MM.1S (cell line): ENCODE data around the gene LGALS7.

Experiments
- DNase-seq: peaks from one replicate; pipeline ENCODE4 v3.0.0-alpha.2; 2015
- H2AFZ ChIP-seq: fragments of 300-600 bp; sonication (generic); 2 replicates; pipeline ENCODE4 v1.6.0; 2016; ENCODE audit warnings: antibody characterized with exemption, low read length
- H3F3A ChIP-seq: fragments of 300-600 bp; sonication (generic); 2 replicates; pipeline ENCODE4 v1.6.1; 2016; ENCODE audit warnings: mild to moderate bottlenecking, antibody characterized with exemption, low read length, moderate library complexity, mixed read lengths; ENCODE audit not compliant: insufficient read depth
- H3K27ac ChIP-seq: fragments of 300-600 bp; sonication (generic); 2 replicates; pipeline ENCODE4 v1.5.1; 2016; ENCODE audit warnings: mild to moderate bottlenecking, low read length
- H3K27me3 ChIP-seq: fragments of 300-600 bp; sonication (generic); replicated peaks from 2 replicates; pipeline ENCODE4 v1.6.0; 2016; ENCODE audit warnings: low read length; ENCODE audit not compliant: insufficient read depth
- H3K36me3 ChIP-seq: fragments of 300-600 bp; sonication (generic); replicated peaks from 2 replicates; pipeline ENCODE4 v1.6.1; 2016; ENCODE audit warnings: mild to moderate bottlenecking, low read length, mixed read lengths; ENCODE audit not compliant: insufficient read depth
- H3K4me1 ChIP-seq: fragments of 300-600 bp; sonication (generic); 2 replicates; pipeline ENCODE4 v1.6.1; 2016; ENCODE audit warnings: low read length, mixed read lengths
- H3K4me2 ChIP-seq: fragments of 300-600 bp; sonication (generic); 2 replicates; pipeline ENCODE4 v1.6.0; 2016; ENCODE audit warnings: low read depth, low read length
- H3K4me3 ChIP-seq: fragments of 300-600 bp; sonication (generic); 2 replicates; pipeline ENCODE4 v1.5.1; 2016; ENCODE audit warnings: low read length, mixed read lengths
- H3K79me2 ChIP-seq: fragments of 300-600 bp; sonication (generic); 2 replicates; pipeline ENCODE4 v1.6.1; 2016; ENCODE audit warnings: mixed run types, low read length, mixed read lengths
- H3K9ac ChIP-seq: fragments of 300-600 bp; sonication (generic); 2 replicates; pipeline ENCODE4 v1.6.1; 2016; ENCODE audit warnings: low read length, mixed read lengths
- H3K9me2 ChIP-seq: fragments of 300-600 bp; sonication (generic); replicated peaks from 2 replicates; pipeline ENCODE4 v1.6.1; 2016; ENCODE audit warnings: mild to moderate bottlenecking, low read length, mixed read lengths; ENCODE audit not compliant: insufficient read depth
- H3K9me3 ChIP-seq: fragments of 300-600 bp; sonication (generic); replicated peaks from 2 replicates; pipeline ENCODE4 v1.6.1; 2016; ENCODE audit warnings: mild to moderate bottlenecking, low read length, mixed read lengths; ENCODE audit not compliant: insufficient read depth
- H4K20me1 ChIP-seq: fragments of 300-600 bp; sonication (generic); 2 replicates; pipeline ENCODE4 v1.6.1; 2016; ENCODE audit warnings: mild to moderate bottlenecking, low read length, moderate library complexity, mixed read lengths; ENCODE audit not compliant: insufficient read depth
- EZH2 ChIP-seq: fragments of 300-600 bp; sonication (generic); optimal IDR thresholded peaks from 2 replicates; pipeline ENCODE3; 2017; ENCODE audit warnings: low read depth, mild to moderate bottlenecking, antibody characterized with exemption, low read length, mixed read lengths
- EZH2phosphoT487 ChIP-seq: fragments of 300-600 bp; sonication (generic); IDR thresholded peaks from 2 replicates; pipeline ENCODE4 v1.6.1; 2018; ENCODE audit warnings: antibody characterized with exemption, low read length
- TF ChIP-seq, protein P1 (sequence below): fragments of 300-600 bp; sonication (generic); IDR thresholded peaks from 2 replicates; pipeline ENCODE4 v1.5.1; 2016; ENCODE audit warnings: antibody characterized with exemption, low read length, mixed read lengths

Gene LGALS7

DNA sequence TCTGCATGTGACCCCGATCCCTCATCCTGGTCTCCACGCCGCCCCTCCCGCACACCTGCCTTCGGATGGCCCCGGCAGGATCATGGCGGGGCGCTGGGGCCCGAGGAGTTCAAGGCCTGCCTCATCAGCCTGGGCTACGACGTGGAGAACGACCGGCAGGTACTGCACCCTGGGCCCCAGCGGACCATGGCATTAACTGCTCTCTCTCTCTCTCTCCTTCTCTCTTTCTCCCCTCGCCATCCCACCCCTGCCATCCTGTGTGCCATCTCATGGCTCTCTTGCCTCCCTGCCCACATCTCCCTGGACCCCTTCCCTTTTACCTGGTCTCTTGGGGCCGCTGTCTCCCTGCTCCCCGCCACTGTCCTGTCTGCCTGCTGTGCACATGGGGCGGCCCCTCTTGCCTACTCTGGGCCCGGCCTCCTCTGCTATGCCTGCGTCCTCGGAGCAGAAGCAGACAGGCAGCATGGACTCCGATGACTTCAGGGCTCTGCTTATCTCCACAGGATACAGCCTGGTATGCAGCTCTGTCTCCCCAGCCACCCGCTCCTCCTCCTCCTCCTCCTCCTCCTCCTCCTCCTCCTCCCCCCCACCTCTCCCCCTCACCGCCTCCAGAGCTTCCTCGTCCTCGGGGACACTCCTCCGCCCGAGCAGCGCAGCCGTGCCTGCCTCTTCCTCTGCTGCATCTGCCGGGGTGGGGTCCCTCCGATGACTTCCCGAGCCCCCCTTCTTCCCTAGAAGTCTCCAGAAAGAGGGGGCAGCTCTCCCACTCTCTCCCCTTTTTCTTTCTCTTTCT is 45.3 kb downstream of the LGALS7 start:
- peaks cover 9% of the 10 kb centered on the region for H3F3A ChIP-seq
- no peaks in the 10 kb centered on the region for H3K27me3 ChIP-seq
- H2AFZ ChIP-seq, result no peak overlapping the region
- no peak for DNase-seq
- H3K9me3 ChIP-seq, result no peaks in the 10 kb centered on the region
- no peaks in the 10 kb centered on the region for H4K20me1 ChIP-seq
- no peaks in the 10 kb centered on the region for H3K4me1 ChIP-seq
- no peak overlapping the region for H3K4me2 ChIP-seq
- TF ChIP-seq, protein P1, sequence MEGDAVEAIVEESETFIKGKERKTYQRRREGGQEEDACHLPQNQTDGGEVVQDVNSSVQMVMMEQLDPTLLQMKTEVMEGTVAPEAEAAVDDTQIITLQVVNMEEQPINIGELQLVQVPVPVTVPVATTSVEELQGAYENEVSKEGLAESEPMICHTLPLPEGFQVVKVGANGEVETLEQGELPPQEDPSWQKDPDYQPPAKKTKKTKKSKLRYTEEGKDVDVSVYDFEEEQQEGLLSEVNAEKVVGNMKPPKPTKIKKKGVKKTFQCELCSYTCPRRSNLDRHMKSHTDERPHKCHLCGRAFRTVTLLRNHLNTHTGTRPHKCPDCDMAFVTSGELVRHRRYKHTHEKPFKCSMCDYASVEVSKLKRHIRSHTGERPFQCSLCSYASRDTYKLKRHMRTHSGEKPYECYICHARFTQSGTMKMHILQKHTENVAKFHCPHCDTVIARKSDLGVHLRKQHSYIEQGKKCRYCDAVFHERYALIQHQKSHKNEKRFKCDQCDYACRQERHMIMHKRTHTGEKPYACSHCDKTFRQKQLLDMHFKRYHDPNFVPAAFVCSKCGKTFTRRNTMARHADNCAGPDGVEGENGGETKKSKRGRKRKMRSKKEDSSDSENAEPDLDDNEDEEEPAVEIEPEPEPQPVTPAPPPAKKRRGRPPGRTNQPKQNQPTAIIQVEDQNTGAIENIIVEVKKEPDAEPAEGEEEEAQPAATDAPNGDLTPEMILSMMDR, result no peak
- TF ChIP-seq EZH2 (no peak), EZH2phosphoT487 (no peak)
- no peaks in the 10 kb centered on the region for H3K9me2 ChIP-seq
- no peak overlapping the region for H3K9ac ChIP-seq
- H3K27ac ChIP-seq, result no peak overlapping the region
- H3K36me3 ChIP-seq, result no peaks in the 10 kb centered on the region; the same call in 1 of the 2 replicates
- H3K79me2 ChIP-seq, result no peaks in the 10 kb centered on the region
- H3K4me3 ChIP-seq, result no peak overlapping the region

DNA sequence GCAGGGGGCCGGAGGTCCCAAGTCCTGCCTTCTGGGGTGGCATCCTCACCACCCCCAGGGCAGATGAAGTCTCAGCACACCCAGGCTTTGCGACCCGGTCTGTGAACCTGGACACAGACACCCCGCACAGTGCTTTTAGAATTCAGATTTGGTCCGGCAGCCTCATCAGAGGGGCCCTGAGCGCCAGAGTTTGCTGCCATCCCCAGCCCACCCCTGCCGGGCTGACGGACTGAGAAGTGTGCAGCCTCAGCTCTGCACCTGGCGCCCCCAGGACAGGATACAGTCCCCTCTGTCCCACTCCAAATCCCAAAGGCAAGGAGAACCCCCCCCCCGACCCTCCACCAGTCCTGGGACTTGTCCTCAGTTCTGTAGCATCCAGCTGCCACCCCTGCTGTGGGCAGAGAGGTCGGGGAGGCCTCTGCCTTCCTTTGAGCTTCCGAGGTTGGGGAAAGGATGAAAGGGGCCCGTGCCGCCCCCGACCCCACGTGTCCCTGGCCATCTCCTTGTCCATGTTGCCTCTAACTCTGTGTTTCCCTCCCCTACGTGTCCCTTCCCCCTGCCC is 45.9 kb downstream of the LGALS7 start:
- TF ChIP-seq, protein P1, result no peak
- TF ChIP-seq EZH2 (no peak), EZH2phosphoT487 (no peak)
- Histone ChIP-seq H3K27ac (no peak overlapping the region), H3K4me3 (no peak overlapping the region), H3F3A (peaks cover 9% of the 10 kb centered on the region; the same call in 1 of the 2 replicates), H3K9me2 (no peaks in the 10 kb centered on the region), H3K4me1 (no peaks in the 10 kb centered on the region), H4K20me1 (no peaks in the 10 kb centered on the region), H3K9me3 (no peaks in the 10 kb centered on the region), H2AFZ (no peak overlapping the region), H3K4me2 (no peak overlapping the region), H3K9ac (no peak overlapping the region), H3K79me2 (no peaks in the 10 kb centered on the region), H3K36me3 (no peaks in the 10 kb centered on the region; the same call in 1 of the 2 replicates), H3K27me3 (no peaks in the 10 kb centered on the region)
- no peak for DNase-seq

DNA sequence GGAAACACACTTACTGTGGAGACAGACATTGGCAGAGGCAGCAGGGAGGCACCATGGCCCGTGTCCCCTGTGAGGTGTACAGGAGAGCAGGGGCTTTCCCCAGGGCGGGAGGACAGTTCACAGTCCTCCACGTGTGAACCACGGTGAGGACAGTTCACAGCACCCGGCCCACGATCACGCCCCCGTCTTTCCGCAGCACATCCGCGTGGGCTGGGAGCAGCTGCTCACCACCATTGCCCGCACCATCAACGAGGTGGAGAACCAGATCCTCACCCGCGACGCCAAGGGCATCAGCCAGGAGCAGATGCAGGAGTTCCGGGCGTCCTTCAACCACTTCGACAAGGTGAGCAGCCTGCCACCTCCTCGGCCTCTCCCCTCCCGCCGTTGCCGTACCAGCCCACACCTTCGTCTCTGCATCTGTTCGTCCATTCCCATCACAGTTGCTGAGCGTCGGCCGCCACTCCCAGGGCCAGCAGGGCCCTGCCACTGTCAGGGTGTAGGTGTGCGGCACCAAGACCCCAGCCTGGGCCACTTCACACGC is 46.5 kb downstream of the LGALS7 start:
- Histone ChIP-seq H3K9me3 (no peaks in the 10 kb centered on the region), H3K36me3 (no peaks in the 10 kb centered on the region; the same call in 1 of the 2 replicates), H3F3A (peaks cover 5% of the 10 kb centered on the region; the same call in 1 of the 2 replicates), H3K4me3 (no peak overlapping the region), H3K4me2 (no peak overlapping the region), H3K79me2 (no peaks in the 10 kb centered on the region), H3K9me2 (no peaks in the 10 kb centered on the region), H3K27me3 (no peaks in the 10 kb centered on the region), H4K20me1 (no peaks in the 10 kb centered on the region), H3K4me1 (no peaks in the 10 kb centered on the region), H2AFZ (no peak overlapping the region), H3K9ac (no peak overlapping the region), H3K27ac (no peak overlapping the region)
- TF ChIP-seq EZH2phosphoT487 (no peak), EZH2 (no peak)
- TF ChIP-seq, protein P1, result no peak
- DNase-seq, result no peak
